H1 (cell line): ENCODE measurements around the gene NAA60. TPM values are rescaled to one million over a fixed set of nuclear protein-coding genes. Genes with fewer than 3 reads are reported as not detected.

Experiments
- CTCF ChIA-PET: fragments of 300-600 bp; sonication (Branson Sonifier 250); formaldehyde crosslinking; loops from one replicate; lab custom pipeline; 2021; ENCODE audit not compliant: partially characterized antibody; lab: Charles Lee
- POLR2A ChIA-PET: fragments of 300-600 bp; sonication (Branson Sonifier 250); formaldehyde crosslinking; loops from one replicate; lab custom pipeline; 2021; ENCODE audit warnings: inconsistent platforms; ENCODE audit not compliant: partially characterized antibody; lab: Charles Lee
- DNase-seq, 2 experiments: peaks; one replicate each; pipeline versions ENCODE4 v3.0.0 to v3.0.0-alpha.2; 2010 to 2022; ENCODE audit warnings: low spot score in 2 of 2, low read depth in 1 of 2, mixed read lengths in 1 of 2
- FAIRE-seq: peaks from 2 replicates; lab custom pipeline; 2011; peaks lifted over from hg19 to GRCh38; lab: Jason Lieb, UNC
- H2AFZ ChIP-seq: 2 replicates; pipeline ENCODE4 v1.8.1; 2012; ENCODE audit warnings: low read length, inconsistent platforms
- H2AK5ac ChIP-seq: 2 replicates; pipeline ENCODE4 v1.6.1; 2013; ENCODE audit warnings: low read depth, low read length
- H2BK120ac ChIP-seq: replicated peaks from 2 replicates; pipeline ENCODE3; 2013; ENCODE audit warnings: low read depth, low read length, inconsistent platforms
- H2BK12ac ChIP-seq: 2 replicates; pipeline ENCODE4 v1.6.1; 2013; ENCODE audit warnings: low read depth, low read length
- H2BK15ac ChIP-seq: 2 replicates; pipeline ENCODE4 v1.6.1; 2013; ENCODE audit warnings: low read length
- H2BK20ac ChIP-seq: 2 replicates; pipeline ENCODE4 v1.6.1; 2013; ENCODE audit warnings: low read length
- H2BK5ac ChIP-seq: 2 replicates; pipeline ENCODE4 v1.6.1; 2013; ENCODE audit warnings: low read depth, low read length
- H3K14ac ChIP-seq: 2 replicates; pipeline ENCODE4 v1.6.1; 2013; ENCODE audit warnings: inconsistent platforms; ENCODE audit not compliant: insufficient read length
- H3K18ac ChIP-seq: 2 replicates; pipeline ENCODE4 v1.6.1; 2013; ENCODE audit warnings: low read length; ENCODE audit errors: extremely low read depth
- H3K23ac ChIP-seq: 2 replicates; pipeline ENCODE4 v1.6.1; 2013; ENCODE audit warnings: inconsistent platforms; ENCODE audit not compliant: insufficient read length
- H3K23me2 ChIP-seq: 2 replicates; pipeline ENCODE4 v1.6.1; 2013; ENCODE audit warnings: low read depth, low read length
- H3K27ac ChIP-seq: 2 replicates; pipeline ENCODE4 v1.6.1; 2011; ENCODE audit warnings: low read depth, low read length, inconsistent platforms
- H3K27me3 ChIP-seq, 4 experiments: replicated peaks in 1 of 4; 1 replicate in 1 of 4; 2 replicates in 3 of 4; pipeline versions ENCODE4 v1.6.1 to v1.8.1; 2011 to 2013; ENCODE audit warnings: low read length in 3 of 4, mild to moderate bottlenecking in 3 of 4, inconsistent platforms in 2 of 4, mixed read lengths in 2 of 4, moderate library complexity in 1 of 4; ENCODE audit not compliant: control insufficient read depth in 3 of 4, insufficient read depth in 3 of 4; ENCODE audit errors: extremely low read depth in 1 of 4
- H3K36me3 ChIP-seq, 4 experiments: 2 replicates each; pipeline versions ENCODE4 v1.6.1 to v1.8.1; 2011 to 2013; ENCODE audit warnings: mild to moderate bottlenecking in 4 of 4, low read length in 3 of 4, moderate library complexity in 2 of 4, control low read depth in 1 of 4, inconsistent platforms in 1 of 4; ENCODE audit not compliant: insufficient read depth in 4 of 4, control insufficient read depth in 2 of 4
- H3K4ac ChIP-seq: replicated peaks from 2 replicates; pipeline ENCODE3; 2013; ENCODE audit warnings: low read length, low read depth, mixed read lengths, inconsistent platforms; ENCODE audit not compliant: insufficient read length
- H3K4me1 ChIP-seq, 4 experiments: replicated peaks in 1 of 4; 1 replicate in 1 of 4; 2 replicates in 3 of 4; pipeline versions ENCODE4 v1.6.1 to v1.8.1; 2011 to 2013; ENCODE audit warnings: low read length in 3 of 4, inconsistent platforms in 2 of 4, mixed read lengths in 1 of 4; ENCODE audit not compliant: insufficient read depth in 4 of 4, control insufficient read depth in 3 of 4
- H3K4me2 ChIP-seq, 2 experiments: 2 replicates each; pipeline versions ENCODE4 v1.6.1 to v1.8.1; 2011 to 2013; ENCODE audit warnings: low read depth in 2 of 2, low read length in 2 of 2, control low read depth in 1 of 2, inconsistent platforms in 1 of 2, mild to moderate bottlenecking in 1 of 2; ENCODE audit not compliant: insufficient read depth in 1 of 2
- H3K4me3 ChIP-seq, 4 experiments: fragments of 200-600, 300-600 bp in 1 of 4; sonication (generic), shearing (Covaris generic), sonication (Bioruptor Twin) in 1 of 4; 2 replicates each; pipeline versions ENCODE4 v1.5.1 to v1.8.1; 2011 to 2016; ENCODE audit warnings: low read length in 4 of 4, low read depth in 3 of 4, control low read depth in 2 of 4, inconsistent platforms in 2 of 4, mild to moderate bottlenecking in 2 of 4, mixed read lengths in 1 of 4, moderate library complexity in 1 of 4; ENCODE audit not compliant: insufficient read depth in 2 of 4; ENCODE audit errors: extremely low read depth in 1 of 4
- H3K56ac ChIP-seq: replicated peaks from 2 replicates; pipeline ENCODE3; 2013; ENCODE audit warnings: low read depth, mild to moderate bottlenecking, mixed read lengths, low read length, inconsistent platforms; ENCODE audit not compliant: insufficient read length
- H3K79me1 ChIP-seq: 2 replicates; pipeline ENCODE4 v1.6.1; 2013; ENCODE audit warnings: low read depth, low read length, control low read depth
- H3K79me2 ChIP-seq, 2 experiments: 2 replicates each; pipeline versions ENCODE4 v1.6.1 to v1.8.1; 2012 to 2013; ENCODE audit warnings: low read length in 2 of 2, mild to moderate bottlenecking in 2 of 2, inconsistent platforms in 1 of 2; ENCODE audit not compliant: insufficient read depth in 2 of 2, control insufficient read depth in 1 of 2
- H3K9ac ChIP-seq, 4 experiments: replicated peaks in 1 of 4; 1 replicate in 1 of 4; 2 replicates in 3 of 4; pipeline versions ENCODE4 v1.6.1 to v1.8.1; 2011 to 2013; ENCODE audit warnings: low read depth in 3 of 4, low read length in 3 of 4, control low read depth in 2 of 4, mild to moderate bottlenecking in 2 of 4, moderate library complexity in 2 of 4, inconsistent platforms in 1 of 4; ENCODE audit errors: extremely low read depth in 1 of 4
- H3K9me3 ChIP-seq, 2 experiments: 2 replicates each; pipeline versions ENCODE4 v1.6.1 to v1.8.1; 2012 to 2013; ENCODE audit warnings: mild to moderate bottlenecking in 2 of 2, moderate library complexity in 2 of 2, control low read depth in 1 of 2, inconsistent platforms in 1 of 2, low read depth in 1 of 2, low read length in 1 of 2, mixed read lengths in 1 of 2; ENCODE audit not compliant: insufficient read depth in 2 of 2
- H4K20me1 ChIP-seq, 2 experiments: replicated peaks in 1 of 2; 2 replicates each; pipeline versions ENCODE3 to v1.8.1; 2011 to 2013; ENCODE audit warnings: inconsistent platforms in 2 of 2, low read length in 2 of 2, mild to moderate bottlenecking in 1 of 2; ENCODE audit not compliant: insufficient read depth in 2 of 2, control insufficient read depth in 1 of 2
- H4K5ac ChIP-seq: 2 replicates; pipeline ENCODE4 v1.6.1; 2013; ENCODE audit warnings: low read length, low read depth, mixed read lengths, inconsistent platforms; ENCODE audit not compliant: insufficient read length
- H4K8ac ChIP-seq: 2 replicates; pipeline ENCODE4 v1.8.0; 2013; ENCODE audit warnings: mild to moderate bottlenecking, moderate library complexity, low read length, inconsistent platforms; ENCODE audit not compliant: insufficient read depth; ENCODE audit errors: extremely low read depth
- H4K91ac ChIP-seq: replicated peaks from 2 replicates; pipeline ENCODE3; 2013; ENCODE audit warnings: low read length, mixed read lengths, inconsistent platforms; ENCODE audit not compliant: insufficient read length
- CHD2 ChIP-seq: IDR thresholded peaks from 2 replicates; pipeline ENCODE4 v1.6.1; 2012; ENCODE audit warnings: low read length, improper control_type of control experiment
- NRF1 ChIP-seq: IDR thresholded peaks from 2 replicates; pipeline ENCODE4 v1.6.1; 2011; ENCODE audit warnings: mild to moderate bottlenecking, low read depth, low read length, improper control_type of control experiment
- RAD21 ChIP-seq, 2 experiments: IDR thresholded peaks in 1 of 2; conservative IDR thresholded peaks in 1 of 2; 2 replicates each; pipeline ENCODE4 v1.6.1; 2011; ENCODE audit warnings: low read depth in 2 of 2, low read length in 2 of 2, improper control_type of control experiment in 1 of 2, inconsistent platforms in 1 of 2, mild to moderate bottlenecking in 1 of 2, moderate library complexity in 1 of 2
- SUZ12 ChIP-seq: fragments of 200-600 bp; sonication (generic); IDR thresholded peaks from 2 replicates; pipeline ENCODE4 v1.6.1; 2012; ENCODE audit warnings: mild to moderate bottlenecking, inconsistent platforms, low read length, moderate library complexity, mixed read lengths
- WGBS, 2 experiments: shearing (Covaris generic) in 1 of 2; methylation state at CpG; one replicate each; pipeline versions ENCODE4 v1.1.6 to v1.1.7; 2013 to 2015; ENCODE audit warnings: low lambda C conversion rate in 2 of 2, mixed read lengths in 2 of 2, inconsistent platforms in 1 of 2, low coverage in 1 of 2, missing lambda C conversion rate in 1 of 2; ENCODE audit not compliant: insufficient replicate concordance in 2 of 2, insufficient coverage in 1 of 2, insufficient read length in 1 of 2; ENCODE audit errors: extremely low coverage in 1 of 2, missing lambda C conversion rate in 1 of 2; 5-methylcytosine and 5-hydroxymethylcytosine counted together
- polyA plus RNA-seq, 7 experiments: library from polyadenylated mRNA; depleted of rRNA in 3 of 7; stranded (reverse) in 5 of 7; unstranded in 2 of 7; fragments of >200 nt in 5 of 7; fragments of 200-250 nt in 2 of 7; gene quantifications; 1 replicate in 5 of 7; 2 replicates in 1 of 7; 4 replicates in 1 of 7; pipeline versions ENCODE4 v1.2.1 to v1.2.3, GENCODE V29; 2011 to 2013; ENCODE audit warnings: missing spikeins in 2 of 7, mixed read lengths in 2 of 7
- total RNA-seq: library from RNA; stranded (reverse); fragmentation: NEBNext Ultra II Directional; extraction: Animal tissue kit (Norgen Biotek cat#: 25700); gene quantifications from 2 replicates; pipeline ENCODE4 v1.2.1, GENCODE V29; 2021

Gene NAA60
- total and polyA plus RNA-seq, 2 of the 8 experiments (the other 6 are each of a cell fraction or from before 2014, with no cell fraction given): 34.1 to 47.6 TPM

DNA sequence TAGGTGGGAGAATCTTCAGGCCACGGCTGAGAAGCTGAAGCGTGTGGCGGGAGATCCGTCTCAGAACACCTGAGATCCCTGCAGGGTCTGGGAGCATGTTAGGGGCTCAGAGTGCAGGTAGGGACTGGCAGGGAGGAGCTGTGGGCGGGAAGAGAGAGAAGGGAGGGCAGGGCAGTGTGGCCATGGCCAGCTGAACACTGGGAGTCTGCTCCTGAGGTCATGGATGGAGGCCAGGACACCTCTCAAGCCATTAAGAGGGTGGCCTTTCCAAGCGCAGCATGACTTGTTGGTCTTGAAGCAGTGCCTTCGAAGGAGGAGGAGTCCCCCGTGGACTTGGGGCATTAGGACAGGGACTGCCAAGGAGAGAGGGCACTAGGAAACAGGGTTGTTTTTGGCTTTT, 23.7 kb downstream of the NAA60 start:
- Histone ChIP-seq H4K8ac (no peak overlapping the region), H3K4me1 (peaks cover 0 to 24% (median 8%) of the 10 kb centered on the region in 4 experiments; a peak in 6 of 7 replicates), H3K23ac (no peak overlapping the region), H3K9me3 (no peaks in the 10 kb centered on the region), H3K4me3 (no peak overlapping the region), H3K36me3 (peaks cover 0 to 3% (median 0%) of the 10 kb centered on the region in 4 experiments; a peak in 3 of 8 replicates), H3K18ac (no peak overlapping the region), H3K23me2 (no peaks in the 10 kb centered on the region)
- DNase-seq: no peak
- TF ChIP-seq SUZ12 (no peak), RAD21 (IDR thresholded peaks at IDR 0.05 in 1 of 2, conservative IDR thresholded peaks at IDR 0.05 in 1 of 2; ENCODE audit: low read depth in 2 of 2, low read length in 2 of 2) (no peak), CHD2 (no peak), NRF1 (no peak)
- TF ChIP-seq, all 59 proteins: peak for 0
- Histone ChIP-seq H3K27me3 (no peaks in the 10 kb centered on the region), H3K9ac (no peak overlapping the region), H3K56ac (no peak overlapping the region), H3K4ac (no peak overlapping the region), H2BK12ac (peak overlapping the region; percentile 84; the same call in 1 of the 2 replicates), H2BK5ac (no peak overlapping the region), H4K91ac (no peak overlapping the region), H2AK5ac (no peak overlapping the region), H3K79me2 (peaks cover 14 to 98% of the 10 kb centered on the region in 2 experiments), H4K20me1 (peaks cover 12 to 20% of the 10 kb centered on the region in 2 experiments), H3K4me2 (no peak overlapping the region), H3K27ac (no peak overlapping the region), H3K79me1 (peaks cover 39% of the 10 kb centered on the region), H2BK120ac (no peak overlapping the region), H3K14ac (no peak overlapping the region), H2BK15ac (no peak overlapping the region), H2BK20ac (no peak overlapping the region), H4K5ac (no peak overlapping the region), H2AFZ (no peak overlapping the region)
- WGBS, 2 experiments: 97% methylated on average over 8 of the region's 8 CpGs; no CpG with 5 or more reads in 1 of the 2 experiments
- ChIA-PET POLR2A (interaction anchor here (1.5 kb wide), 1 partner anchor 10 kb away, joined by 6 read pairs; no protein-coding TSS in a partner anchor), CTCF (interaction anchor here (1.1 kb wide), 1 partner anchor 296 kb away, joined by 4 read pairs; no protein-coding TSS in a partner anchor)
- FAIRE-seq: no peak
